ENCODE results near the gene DUSP22.

The DUSP22 gene

GRCh38 chr6:389622-390021 is 97.3 kb downstream of the DUSP22 start:
- no peak for TF ChIP-seq POLR2AphosphoS5 (IDR thresholded peaks at IDR 0.05; ENCODE audit: low read depth, low read length)

GRCh38 chr6:390914-391558 is 98.7 kb downstream of the DUSP22 start:
- no peak for TF ChIP-seq FOXP2 (optimal IDR thresholded peaks at IDR 0.05; ENCODE audit: borderline replicate concordance, extremely low read depth, extremely low read length, insufficient read depth)
- no peak for TF ChIP-seq REST (IDR thresholded peaks at IDR 0.05; ENCODE audit: insufficient read depth in 1 of 2, low read depth in 2 of 2, low read length in 2 of 2)
- TF ChIP-seq TAF1 (IDR thresholded peaks at IDR 0.05; ENCODE audit: borderline replicate concordance, insufficient read depth, low read length) = no peak
- no peak for TF ChIP-seq POLR2AphosphoS5 (IDR thresholded peaks at IDR 0.05; ENCODE audit: low read depth, low read length)
- no peak for TF ChIP-seq SIN3A (IDR thresholded peaks at IDR 0.05; ENCODE audit: borderline replicate concordance, insufficient read depth, low read length)

- no peak for TF ChIP-seq FOXP2 (optimal IDR thresholded peaks at IDR 0.05; ENCODE audit: borderline replicate concordance, extremely low read depth, extremely low read length, insufficient read depth)
These were observed 99.5 kb downstream of the DUSP22 start, which contains the start of gene IRF4 for GRCh38 chr6:391559-392440. Gene IRF4 (plus strand): TSS chr6:391752. CDS start chr6:393153, 1,401 bp downstream.

- TF ChIP-seq REST (IDR thresholded peaks at IDR 0.05; ENCODE audit: insufficient read depth in 1 of 2, low read depth in 2 of 2, low read length in 2 of 2) (no peak), TAF1 (IDR thresholded peaks at IDR 0.05; ENCODE audit: borderline replicate concordance, insufficient read depth, low read length) (no peak), FOXP2 (optimal IDR thresholded peaks at IDR 0.05; ENCODE audit: borderline replicate concordance, extremely low read depth, extremely low read length, insufficient read depth) (no peak), POLR2AphosphoS5 (IDR thresholded peaks at IDR 0.05; ENCODE audit: low read depth, low read length) (no peak), SIN3A (IDR thresholded peaks at IDR 0.05; ENCODE audit: borderline replicate concordance, insufficient read depth, low read length) (no peak)
These were observed 100.4 kb downstream of the DUSP22 start for GRCh38 chr6:392441-393390.

GRCh38 chr6:393391-394221 is 101.3 kb downstream of the DUSP22 start:
- TF ChIP-seq REST (IDR thresholded peaks at IDR 0.05; ENCODE audit: insufficient read depth in 1 of 2, low read depth in 2 of 2, low read length in 2 of 2) (no peak), POLR2AphosphoS5 (IDR thresholded peaks at IDR 0.05; ENCODE audit: low read depth, low read length) (no peak), SIN3A (IDR thresholded peaks at IDR 0.05; ENCODE audit: borderline replicate concordance, insufficient read depth, low read length) (no peak)

All from PFSK-1 (cell line).